ENCODE data around the gene RALGAPA2.

The RALGAPA2 gene

GRCh38 chr20:20454850-20455627 is 257.4 kb downstream of the RALGAPA2 start:
- DNase-seq, result no peak

DNA sequence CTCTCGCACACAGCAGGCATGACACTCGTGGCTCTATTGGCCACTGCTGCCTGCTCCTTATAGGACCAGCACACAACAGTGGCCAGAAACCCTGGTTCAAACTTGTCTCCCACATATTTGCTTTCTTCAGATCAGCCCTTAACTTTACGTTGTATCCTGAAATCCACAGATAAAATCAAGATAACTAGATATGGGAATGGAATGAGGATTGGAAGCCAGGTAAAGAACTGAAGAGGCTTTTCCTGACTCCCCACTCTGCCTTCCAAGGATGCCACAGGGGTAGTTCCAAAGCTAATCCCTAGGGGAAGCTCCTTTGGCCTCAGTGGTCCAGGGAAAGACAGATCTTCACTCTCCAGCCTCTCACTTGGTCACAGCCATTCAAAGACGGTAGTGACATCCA is 258.1 kb downstream of the RALGAPA2 start:
- no peak for DNase-seq

DNA sequence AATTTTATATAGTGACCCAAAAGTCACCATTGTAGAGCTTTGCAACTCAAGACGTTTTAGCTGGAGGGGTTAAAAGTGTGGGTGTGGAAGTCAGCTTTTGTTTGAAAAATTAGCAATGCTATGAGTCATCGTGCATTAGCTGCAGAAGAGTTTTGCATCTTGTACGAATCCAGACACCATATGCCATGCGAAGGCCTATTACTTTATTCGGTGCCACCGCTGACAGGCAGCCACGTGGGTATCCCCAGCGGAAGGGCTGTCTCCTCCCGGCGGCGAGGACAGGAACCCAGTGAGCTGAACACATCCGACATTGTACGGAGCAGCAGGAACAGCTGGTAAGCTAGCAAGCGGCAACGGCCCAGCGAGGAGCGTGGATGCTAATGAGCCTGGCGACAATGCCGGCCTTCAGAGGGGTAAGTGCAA is 260.2 kb downstream of the RALGAPA2 start:
- no peak for DNase-seq

DNA sequence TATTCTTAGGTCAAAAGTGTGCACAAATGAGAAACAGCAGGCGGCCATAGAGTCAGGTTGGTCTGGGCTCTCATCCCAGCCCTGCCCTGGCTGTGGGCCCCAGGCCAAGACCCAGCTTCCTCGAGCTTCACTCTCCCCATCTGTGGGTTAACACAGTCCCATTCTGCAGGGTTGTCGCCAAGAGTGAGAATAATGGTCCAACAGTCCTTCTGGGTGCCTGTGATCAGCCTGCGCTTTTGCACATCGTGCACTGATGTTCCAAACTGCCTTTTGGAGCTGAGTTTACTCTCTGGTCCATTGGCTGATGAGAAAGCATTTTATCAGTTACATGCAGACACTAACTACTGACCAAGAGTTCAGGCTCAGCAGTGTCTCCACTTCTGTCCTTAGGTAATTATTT is 261.9 kb downstream of the RALGAPA2 start:
- no peak for DNase-seq

GRCh38 chr20:20448881-20449280 is 263.6 kb downstream of the RALGAPA2 start:
- no peak for DNase-seq

- no peak for DNase-seq
Observed at GRCh38 chr20:20447196-20447595, 265.2 kb downstream of the RALGAPA2 start.

DNA sequence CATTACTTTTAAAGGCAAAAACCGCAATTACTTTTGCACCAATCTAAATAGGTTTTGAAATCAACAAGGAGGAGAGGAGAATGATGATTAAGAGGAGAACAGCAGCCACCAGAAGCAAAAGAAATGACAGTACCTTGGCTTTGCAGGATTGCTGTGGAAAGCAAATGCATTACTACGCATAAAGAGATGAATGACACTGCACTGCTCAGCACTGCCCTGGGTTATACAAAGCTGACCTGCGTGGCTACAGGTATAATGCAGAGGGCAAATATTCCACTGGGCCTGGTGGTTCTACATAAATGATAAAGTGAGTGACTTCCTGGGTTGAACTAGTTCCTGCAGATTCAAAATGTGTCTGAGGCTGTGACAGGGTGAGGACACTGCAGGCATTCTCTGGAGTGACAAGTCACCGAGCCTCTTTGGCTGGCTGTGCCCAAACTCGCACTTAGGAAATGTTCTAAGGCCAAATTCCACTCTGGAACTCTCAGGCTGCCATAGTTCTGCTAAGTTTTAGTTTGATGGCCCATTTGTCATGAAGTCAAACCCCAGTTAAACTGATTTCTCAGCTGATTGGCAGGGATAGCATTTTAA is 265.9 kb downstream of the RALGAPA2 start:
- no peak for DNase-seq

GRCh38 chr20:20446001-20446400 is 266.4 kb downstream of the RALGAPA2 start:
- no peak for DNase-seq

DNA sequence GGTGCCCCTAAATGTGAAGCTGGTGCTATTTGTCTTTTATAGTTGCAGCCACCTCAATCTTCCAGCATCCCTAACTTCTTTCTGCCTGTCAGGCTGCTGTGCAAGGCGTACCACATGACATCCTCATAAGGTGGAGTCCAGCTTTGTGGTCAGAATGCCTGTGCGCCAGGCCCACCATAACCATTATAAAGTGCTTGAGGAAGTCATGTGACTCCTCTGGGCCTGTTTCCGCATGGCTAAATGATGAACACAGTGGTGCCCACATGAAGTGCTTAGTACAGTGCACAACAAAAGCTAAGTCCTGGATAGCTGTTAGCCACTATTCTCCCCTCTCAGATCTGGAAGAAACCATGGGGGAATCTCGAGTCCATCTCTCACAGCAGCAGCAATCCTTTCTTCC is 268.9 kb downstream of the RALGAPA2 start:
- no peak for DNase-seq

DNA sequence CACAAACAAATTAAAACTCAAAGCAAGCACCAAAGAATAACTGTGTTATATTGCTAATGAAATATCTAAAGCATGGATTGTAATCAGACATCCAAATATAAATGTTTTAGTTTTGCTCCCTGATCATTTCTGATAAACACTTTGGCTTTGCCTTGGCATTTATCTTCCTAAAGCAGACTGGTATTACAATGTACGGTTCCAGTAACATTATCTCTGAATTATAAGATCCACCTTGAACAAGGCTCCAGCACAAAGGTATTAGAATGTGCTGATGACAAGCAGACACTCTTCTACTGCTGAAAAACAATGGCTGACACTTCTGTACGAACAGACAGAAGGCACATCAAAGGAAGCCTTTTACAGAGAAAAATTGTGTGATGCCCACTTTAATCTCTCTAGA is 270.0 kb downstream of the RALGAPA2 start:
- DNase-seq, result no peak

GRCh38 chr20:20440886-20441658 is 271.4 kb downstream of the RALGAPA2 start:
- DNase-seq, result no peak

GRCh38 chr20:20440481-20440880 is 272.0 kb downstream of the RALGAPA2 start:
- DNase-seq, result no peak

- DNase-seq, result no peak
Observed at GRCh38 chr20:20439602-20440190, 272.7 kb downstream of the RALGAPA2 start.

- no peak for DNase-seq
Observed at GRCh38 chr20:20437314-20437713, 275.1 kb downstream of the RALGAPA2 start.

DNA sequence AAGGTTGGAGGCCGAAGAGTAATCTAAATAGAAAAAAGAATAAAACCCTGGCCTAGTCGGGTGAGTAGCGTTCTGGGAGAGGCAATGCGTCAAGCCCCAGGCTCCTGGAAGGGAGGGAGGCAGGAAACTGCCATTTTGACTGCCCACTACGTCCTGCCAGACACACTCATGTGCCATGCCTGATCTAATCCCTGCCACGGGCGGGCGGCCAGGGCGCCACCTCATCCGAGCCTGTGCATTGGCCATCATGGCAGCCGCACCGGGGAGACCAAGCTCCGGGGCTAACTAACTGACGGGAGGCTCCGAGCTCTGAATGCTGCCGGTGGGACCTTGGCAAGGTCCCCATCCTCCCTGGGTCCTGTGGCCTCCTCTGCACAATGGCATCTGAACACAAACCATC is 275.8 kb downstream of the RALGAPA2 start:
- DNase-seq, result no peak

- DNase-seq, result no peak
Observed at GRCh38 chr20:20435453-20435852, 277.0 kb downstream of the RALGAPA2 start.

DNA sequence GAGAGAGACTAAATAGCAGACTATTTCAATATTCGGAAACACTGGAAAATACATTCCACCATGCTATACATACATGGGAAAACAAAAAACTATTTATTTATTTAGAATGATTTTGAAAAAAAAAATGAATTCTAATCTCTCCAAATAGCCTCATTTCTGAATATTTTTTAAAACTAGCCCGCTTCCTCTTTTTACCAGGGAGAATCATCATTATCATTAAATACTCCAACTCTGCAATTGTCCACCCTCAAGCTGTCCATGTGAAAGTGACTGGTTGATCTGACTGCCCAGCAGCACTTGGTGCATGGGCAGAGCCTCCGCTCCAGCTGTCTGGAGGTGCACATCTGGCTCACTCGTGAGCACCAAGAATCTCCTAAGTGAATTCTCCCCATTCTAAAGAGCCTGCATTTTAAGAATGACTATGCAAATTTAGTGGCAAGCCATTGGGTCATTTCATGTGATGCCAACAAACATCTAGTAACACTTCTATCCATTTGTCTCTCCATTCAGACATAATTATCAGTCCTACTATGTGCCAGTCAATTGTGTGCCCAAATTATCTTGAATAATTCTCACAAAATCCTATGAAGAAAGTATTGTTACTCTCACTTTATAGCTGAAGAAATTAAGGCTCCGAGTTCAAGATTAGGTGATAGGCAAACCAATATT is 279.7 kb downstream of the RALGAPA2 start:
- no peak for DNase-seq

DNA sequence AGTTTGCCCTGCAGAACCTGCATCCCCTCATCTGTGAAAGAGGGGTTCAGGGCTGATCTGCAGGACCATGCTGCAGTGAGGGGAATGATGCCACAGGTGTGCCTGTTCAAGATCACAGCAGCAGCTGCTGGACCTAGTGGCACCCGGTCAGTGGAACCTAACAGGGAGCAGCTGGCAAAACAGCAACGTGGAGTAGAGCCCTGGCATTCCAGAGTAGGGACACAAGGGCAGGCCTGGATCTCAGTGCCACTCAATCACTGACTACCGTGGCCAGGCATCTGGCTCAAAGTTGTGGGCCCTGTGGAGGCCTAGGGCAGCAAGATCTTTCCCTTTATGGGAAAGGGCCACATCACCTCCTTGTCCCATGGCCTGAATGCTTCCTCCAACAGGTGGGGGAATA is 282.4 kb downstream of the RALGAPA2 start:
- DNase-seq, result no peak

DNA sequence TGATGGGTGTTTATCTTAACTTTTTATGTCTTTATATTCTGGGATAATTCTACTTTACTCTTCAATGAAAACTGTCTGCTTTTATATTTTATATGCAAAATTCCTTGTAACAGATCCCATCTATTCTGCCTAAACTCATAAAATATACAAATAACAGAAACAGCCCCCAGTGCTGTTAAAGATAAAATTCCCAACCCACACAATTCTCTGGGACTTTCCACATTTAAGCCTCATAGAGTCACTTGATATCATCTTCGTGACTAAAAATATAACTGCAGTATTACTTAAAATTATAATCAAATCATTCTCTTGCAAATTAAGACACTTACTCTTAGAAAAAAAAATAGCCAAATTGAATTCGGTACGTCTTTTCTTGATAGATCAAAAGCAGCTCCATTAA is 284.4 kb downstream of the RALGAPA2 start:
- no peak for DNase-seq

DNA sequence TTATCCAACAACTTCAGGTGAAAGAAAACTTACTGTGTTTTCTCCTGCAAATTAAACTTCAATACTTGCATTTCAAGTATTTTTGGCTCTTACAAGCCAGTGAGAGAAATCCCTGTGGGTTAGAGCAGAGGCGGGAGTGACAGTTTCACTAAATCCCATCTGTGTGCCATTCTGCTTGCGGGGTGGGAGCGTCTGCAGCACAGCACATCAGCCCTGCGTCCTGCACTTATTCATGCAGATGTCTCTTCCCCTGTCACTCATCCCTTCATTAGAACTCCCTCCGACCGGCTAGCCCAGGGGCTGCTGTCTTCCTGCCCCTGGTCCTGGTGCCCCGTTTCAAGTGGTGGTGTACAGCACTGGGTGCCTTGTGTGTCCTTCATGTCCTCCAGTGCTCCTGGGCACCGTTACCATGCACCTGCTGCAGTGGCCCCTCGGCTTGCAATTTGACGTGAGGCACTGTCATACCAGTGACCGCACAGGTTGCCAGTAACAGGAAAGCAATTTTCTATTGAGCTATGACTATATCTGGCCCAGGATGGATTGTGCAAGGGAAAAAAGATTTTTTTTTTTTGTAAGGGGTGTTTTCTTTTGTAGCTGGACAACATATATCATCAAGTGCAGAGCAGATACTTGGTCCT is 285.1 kb downstream of the RALGAPA2 start:
- DNase-seq, result no peak

- DNase-seq, result no peak
Observed at GRCh38 chr20:20426655-20426907, 285.9 kb downstream of the RALGAPA2 start.

- DNase-seq, result no peak
Observed at GRCh38 chr20:20425823-20426654, 286.4 kb downstream of the RALGAPA2 start.

Measured in SW 1271 (cell line).